ENCODE measurements around the gene KRT6B.
"Not testable (repeated sequence)": the region's sequence is repeated elsewhere in the genome, so short reads cannot be mapped to it uniquely, and the experiment has no call there.

KRT6B gene

DNA sequence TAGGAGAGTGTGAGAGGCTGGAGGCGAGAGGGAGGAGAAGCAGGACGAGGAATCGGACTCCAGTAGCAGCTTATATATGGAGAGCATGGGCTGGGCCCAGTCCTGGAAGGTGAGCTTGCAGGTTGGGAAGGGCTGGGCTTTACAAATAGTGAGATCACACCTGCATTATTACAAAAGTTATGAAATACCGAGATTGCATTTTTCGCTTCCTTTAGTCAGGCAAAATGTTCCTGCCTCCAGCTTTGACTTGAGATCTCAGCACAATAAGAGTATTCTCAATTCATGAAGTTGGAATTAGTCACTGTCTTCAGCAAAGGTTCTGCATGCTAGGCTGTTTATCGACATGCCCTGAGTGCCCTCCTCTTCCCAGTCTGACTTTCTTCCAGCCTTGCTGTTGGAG is at the start of gene KRT6B:
Gene KRT6B (minus strand): TSS at position 46 of the 400 bp plus-strand sequence. CDS start 68 bp downstream, outside the sequence.
- in situ Hi-C loops (cut with MboI; ENCODE audit: low sequenced_read_pairs), result no loop called here

- in situ Hi-C loops (cut with MboI; ENCODE audit: low sequenced_read_pairs), result no loop called here
Measured at GRCh38 chr12:52501490-52501889, 49.5 kb upstream of the KRT6B start.

- in situ Hi-C loops (cut with MboI; ENCODE audit: low sequenced_read_pairs), result not testable (repeated sequence)
Measured at GRCh38 chr12:52500574-52500973, 48.6 kb upstream of the KRT6B start.

DNA sequence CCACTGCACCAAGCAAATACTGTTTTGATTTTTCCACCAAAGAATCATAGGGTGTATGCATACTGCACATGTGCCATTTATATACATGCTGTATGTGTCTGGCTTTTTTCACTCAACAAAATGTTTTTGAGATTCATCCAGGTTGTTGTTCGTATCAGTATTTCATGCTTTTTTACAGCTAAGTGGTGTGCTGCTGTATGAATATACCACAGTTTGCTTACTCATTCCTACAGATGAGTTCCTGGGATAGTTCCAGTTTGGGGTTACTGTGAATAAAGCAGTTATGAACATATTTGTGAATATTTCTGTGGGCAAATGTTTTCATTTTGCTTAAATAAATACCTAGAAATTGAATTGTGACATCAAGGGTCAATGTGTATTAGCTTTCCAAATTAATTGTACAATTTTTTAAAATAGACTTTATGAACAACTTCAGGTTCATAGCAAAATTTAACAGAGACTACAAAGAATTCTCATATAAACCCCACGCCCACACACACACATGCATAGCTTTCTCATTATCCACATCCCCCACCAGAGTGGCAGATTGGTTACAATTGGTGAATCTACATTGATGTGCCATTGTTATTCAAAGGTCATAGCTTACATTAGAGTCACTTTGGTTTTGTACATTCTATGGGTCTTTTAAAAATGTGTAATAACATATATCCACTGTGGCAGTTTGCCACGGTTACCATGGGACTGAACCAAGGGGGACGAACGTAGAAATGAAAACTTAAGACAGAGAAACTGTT is 48.0 kb upstream of the KRT6B start:
- in situ Hi-C loops (cut with MboI; ENCODE audit: low sequenced_read_pairs), result no loop called here

DNA sequence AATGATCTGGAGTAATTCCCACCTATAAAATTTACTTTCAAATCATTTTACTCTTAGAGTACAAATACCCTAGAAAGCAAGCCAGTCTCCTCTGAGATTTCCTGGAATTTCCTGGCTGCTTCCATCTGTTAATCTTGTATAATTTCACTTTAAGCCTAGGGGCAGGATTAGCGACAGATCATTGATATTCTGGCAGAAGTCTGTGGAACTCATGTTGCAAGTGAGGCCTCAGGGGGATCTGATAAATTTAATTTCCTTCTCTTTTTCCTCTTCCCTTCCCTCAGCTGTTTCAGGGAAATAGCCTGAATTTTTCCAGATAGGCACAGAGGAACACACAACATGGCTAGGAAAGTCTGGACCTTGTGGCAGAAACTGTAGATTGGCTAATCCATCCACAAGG is 47.0 kb upstream of the KRT6B start:
- in situ Hi-C loops (cut with MboI; ENCODE audit: low sequenced_read_pairs), result no loop called here

GRCh38 chr12:52497975-52498374 is 46.0 kb upstream of the KRT6B start:
- in situ Hi-C loops (cut with MboI; ENCODE audit: low sequenced_read_pairs), result no loop called here

DNA sequence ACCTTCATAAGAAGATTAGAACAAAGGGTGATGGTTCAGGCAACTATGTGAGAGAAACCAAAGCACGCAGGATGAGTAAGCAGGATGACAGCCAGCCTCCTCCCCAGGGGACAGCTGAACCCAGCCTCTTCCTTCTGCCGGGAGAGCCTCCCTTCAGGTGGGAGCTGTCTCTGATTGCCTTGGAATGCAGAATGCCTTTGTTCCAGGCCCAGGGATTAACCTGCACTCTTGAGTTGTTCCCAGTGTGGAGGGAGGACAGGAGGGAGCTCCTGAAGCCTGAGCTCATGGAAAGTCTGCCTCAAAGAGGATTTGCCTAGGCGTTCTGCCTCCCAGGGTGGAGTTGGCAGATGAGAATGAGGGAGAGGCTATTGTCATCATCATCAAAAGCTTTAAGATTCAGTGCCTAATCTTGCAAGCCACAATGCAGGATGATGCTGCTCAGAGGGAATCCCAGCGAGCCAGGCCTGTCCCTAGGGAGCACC is 44.7 kb upstream of the KRT6B start:
- in situ Hi-C loops (cut with MboI; ENCODE audit: low sequenced_read_pairs), result no loop called here

DNA sequence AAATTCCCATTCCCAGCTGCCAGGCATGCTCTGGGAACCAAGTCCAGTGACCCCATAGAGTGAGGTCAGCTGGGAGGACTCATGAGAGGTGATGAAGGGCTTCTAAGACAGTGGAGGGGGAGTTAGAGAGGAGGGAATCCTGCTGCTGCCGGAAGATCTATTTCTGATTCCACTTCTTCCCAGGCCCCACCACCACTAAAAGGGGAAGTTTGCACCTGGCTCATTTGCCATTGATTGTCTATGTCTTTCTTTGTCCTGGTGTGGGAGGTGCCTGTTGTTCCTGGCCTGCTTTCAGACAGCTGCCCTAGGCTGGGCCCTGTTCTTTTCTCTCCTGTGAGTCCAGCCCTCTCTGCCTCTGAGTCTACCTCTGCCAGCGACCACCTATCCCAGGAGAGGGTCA is 44.1 kb upstream of the KRT6B start:
- in situ Hi-C loops (cut with MboI; ENCODE audit: low sequenced_read_pairs), result no loop called here

DNA sequence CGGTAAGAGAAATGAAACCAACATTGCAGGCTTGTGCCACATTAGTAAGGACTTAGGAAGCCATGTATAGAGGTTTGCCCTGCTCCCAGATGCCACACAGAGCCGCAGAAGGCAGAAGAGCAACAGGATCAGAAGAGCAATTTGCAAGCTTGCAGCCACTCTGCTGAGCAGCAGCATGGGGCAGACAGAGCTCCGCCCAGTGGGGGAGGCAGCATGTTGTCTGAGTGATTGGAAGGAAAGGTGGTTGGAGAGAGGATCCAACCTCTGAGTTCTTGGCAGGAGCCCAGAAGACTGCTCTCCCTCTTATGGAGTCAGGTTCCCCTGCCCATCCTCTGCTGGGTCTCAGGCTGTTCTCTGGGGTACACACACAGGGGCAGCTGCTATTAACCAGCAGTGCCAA is 43.4 kb upstream of the KRT6B start:
- in situ Hi-C loops (cut with MboI; ENCODE audit: low sequenced_read_pairs), result no loop called here

DNA sequence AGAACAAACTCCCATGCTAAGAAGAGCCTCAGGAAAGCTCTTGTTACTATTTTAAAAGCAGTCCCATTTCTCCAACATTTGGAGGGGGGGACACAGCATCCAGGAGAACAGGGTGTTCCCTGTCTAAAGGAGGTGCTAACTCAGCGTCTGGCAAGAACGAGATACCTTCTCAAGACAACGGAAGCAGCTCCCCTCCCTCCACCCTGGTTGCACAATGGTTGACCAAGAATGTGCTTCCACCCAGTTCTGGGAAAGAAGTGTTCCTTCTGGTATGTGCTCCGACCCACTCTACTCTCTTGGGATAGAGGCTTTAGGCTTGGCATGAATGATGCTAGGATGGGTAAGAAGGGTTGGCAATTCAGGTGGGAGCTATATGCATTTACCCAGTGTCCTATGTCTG is 42.6 kb upstream of the KRT6B start:
- in situ Hi-C loops (cut with MboI; ENCODE audit: low sequenced_read_pairs), result no loop called here

- in situ Hi-C loops (cut with MboI; ENCODE audit: low sequenced_read_pairs), result no loop called here
Measured at GRCh38 chr12:52494100-52494499, 42.2 kb upstream of the KRT6B start.

- in situ Hi-C loops (cut with MboI; ENCODE audit: low sequenced_read_pairs), result no loop called here
Measured at GRCh38 chr12:52493172-52493571, 41.2 kb upstream of the KRT6B start, which contains the start of gene KRT6A. KRT6A (minus strand) TSS chr12:52493257; CDS start chr12:52493188, 69 bp downstream.

- in situ Hi-C loops (cut with MboI; ENCODE audit: low sequenced_read_pairs), result not testable (repeated sequence)
Measured at GRCh38 chr12:52492405-52492804, 40.5 kb upstream of the KRT6B start.

DNA sequence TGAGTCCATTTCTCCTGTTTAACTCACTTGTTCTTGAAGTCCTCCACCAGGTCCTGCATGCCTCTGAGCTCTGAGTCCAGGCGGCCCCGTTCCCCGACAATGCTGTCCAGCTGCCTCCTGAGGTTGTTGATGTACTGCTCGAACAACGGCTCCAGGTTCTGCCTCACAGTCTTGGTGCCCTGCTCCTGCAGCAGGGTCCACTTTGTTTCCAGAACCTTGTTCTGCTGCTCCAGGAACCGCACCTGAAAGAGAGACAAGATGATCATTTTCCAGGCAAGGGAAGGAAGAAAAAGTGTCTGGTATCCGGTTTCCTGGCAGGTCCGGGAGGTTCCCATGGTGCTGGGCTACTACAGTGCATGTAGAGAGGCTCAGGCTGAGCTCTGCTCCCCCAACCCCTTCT is 39.5 kb upstream of the KRT6B start:
- in situ Hi-C loops (cut with MboI; ENCODE audit: low sequenced_read_pairs), result not testable (repeated sequence)

DNA sequence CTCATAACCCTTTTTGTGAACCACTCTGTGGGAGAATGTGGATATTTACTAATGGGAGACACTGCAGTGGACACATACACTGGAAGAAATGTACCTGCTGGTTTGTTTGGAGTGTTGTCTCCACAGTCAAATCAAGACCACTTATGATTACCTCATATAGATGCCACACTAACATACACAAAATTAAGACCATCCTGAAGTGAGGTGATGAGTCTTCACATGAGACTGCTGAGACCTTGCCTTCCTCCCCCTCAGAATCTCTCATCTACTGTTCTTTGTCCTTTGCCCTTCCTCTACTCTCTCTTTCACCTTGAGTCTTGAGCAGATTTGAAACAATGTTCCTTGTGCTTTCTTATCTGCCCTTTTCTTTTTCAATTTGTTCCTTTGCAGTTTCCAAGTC is 36.8 kb upstream of the KRT6B start:
- in situ Hi-C loops (cut with MboI; ENCODE audit: low sequenced_read_pairs), result no loop called here

- in situ Hi-C loops (cut with MboI; ENCODE audit: low sequenced_read_pairs), result not testable (repeated sequence)
Measured at GRCh38 chr12:52487744-52488443, 35.9 kb upstream of the KRT6B start.

DNA sequence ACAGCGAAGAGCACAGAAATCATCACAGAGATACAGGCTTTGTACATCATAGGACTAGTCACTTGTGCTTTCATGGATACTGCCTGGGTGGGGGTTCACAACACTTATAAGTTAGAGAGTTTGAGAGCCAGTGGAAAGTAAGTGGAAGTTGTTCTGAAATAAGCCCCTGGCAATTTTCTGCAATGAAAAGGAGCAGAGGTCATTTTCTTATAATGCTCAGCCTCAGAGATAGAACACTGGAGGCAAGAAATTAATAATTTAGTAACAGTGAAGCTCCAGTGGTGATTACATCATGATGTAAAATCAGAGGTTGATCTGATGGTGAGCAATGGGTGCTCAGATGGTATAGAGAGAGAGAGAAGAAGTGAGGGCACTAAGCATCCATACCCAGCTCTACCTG is 35.3 kb upstream of the KRT6B start:
- in situ Hi-C loops (cut with MboI; ENCODE audit: low sequenced_read_pairs), result no loop called here

GRCh38 chr12:52486166-52487105 is 34.5 kb upstream of the KRT6B start:
- in situ Hi-C loops (cut with MboI; ENCODE audit: low sequenced_read_pairs), result no loop called here

- in situ Hi-C loops (cut with MboI; ENCODE audit: low sequenced_read_pairs), result no loop called here
Measured at GRCh38 chr12:52480073-52480472, 28.1 kb upstream of the KRT6B start.

GRCh38 chr12:52477651-52478050 is 25.7 kb upstream of the KRT6B start:
- in situ Hi-C loops (cut with MboI; ENCODE audit: low sequenced_read_pairs), result no loop called here

DNA sequence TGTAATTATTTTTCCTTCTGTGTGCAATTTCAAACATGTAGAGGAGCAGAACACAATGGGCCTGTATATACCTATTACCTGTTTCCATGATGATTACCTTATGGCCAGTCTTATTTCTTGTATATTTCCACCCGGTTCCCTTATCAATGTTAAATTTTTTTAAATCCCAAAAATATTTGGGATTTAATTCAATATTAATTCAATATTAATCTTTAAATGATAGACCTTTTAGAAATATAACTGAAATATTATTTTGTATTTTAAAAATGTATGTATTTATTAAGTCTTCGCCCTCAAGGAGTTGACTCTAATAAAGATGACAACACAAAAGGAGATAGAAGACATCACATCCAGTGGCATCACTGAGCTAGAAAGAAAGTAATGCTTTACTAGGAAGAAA is 22.3 kb upstream of the KRT6B start:
- in situ Hi-C loops (cut with MboI; ENCODE audit: low sequenced_read_pairs), result no loop called here

Data from HL-60/S4 treated with retinoic acid at 250 ng/mL for 4 days and 3 days (cell line).